Measurements from ENCODE around the gene GTF3C5.
A peak's percentile ranks its signal among the peaks of the same experiment; 100 is the strongest.
"Not testable (repeated sequence)": the region's sequence is repeated elsewhere in the genome, so short reads cannot be mapped to it uniquely, and the experiment has no call there.

The GTF3C5 gene

DNA sequence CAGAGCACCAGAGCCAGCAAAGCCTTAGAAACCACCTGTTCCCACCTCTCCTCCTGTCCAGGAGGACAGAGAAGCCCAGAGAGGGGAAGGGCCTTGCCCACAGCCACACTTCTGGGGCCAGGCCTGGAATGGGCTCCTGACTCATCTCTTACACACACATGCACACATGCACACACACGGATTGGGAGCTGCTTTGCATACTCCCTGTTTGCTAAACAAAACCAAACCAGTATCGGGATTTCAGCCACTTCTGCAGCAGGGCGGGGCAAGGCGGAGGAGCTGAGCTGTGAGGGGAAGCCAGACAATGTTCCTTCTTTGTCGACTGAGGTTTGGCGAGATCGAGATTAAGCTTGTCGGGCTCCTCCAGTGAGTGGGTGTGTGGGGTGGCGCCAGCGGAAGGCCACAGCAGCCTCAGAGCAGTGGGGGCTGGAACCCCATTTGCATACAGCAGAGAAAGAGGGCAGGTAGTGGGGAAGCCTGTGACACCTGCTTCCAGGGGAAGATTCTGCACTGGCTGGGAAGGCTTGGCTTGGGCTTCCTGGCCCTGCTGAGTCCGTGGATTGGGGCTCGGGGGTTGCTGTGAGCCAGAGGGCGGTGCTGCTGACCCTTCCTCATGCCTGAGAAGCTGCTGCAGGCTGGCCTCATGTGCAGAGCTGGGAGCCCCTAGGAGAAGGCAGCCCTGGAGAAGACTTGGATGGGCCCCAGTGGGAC is 36.2 kb upstream of the GTF3C5 start:
- no peak overlapping the region for H3K4me3 ChIP-seq (replicated peaks; ENCODE audit: low read depth, low read length)
- no peaks in the 10 kb centered on the region for H3K36me3 ChIP-seq (ENCODE audit: control insufficient read depth, insufficient read depth, low read length)
- TF ChIP-seq, protein P1, sequence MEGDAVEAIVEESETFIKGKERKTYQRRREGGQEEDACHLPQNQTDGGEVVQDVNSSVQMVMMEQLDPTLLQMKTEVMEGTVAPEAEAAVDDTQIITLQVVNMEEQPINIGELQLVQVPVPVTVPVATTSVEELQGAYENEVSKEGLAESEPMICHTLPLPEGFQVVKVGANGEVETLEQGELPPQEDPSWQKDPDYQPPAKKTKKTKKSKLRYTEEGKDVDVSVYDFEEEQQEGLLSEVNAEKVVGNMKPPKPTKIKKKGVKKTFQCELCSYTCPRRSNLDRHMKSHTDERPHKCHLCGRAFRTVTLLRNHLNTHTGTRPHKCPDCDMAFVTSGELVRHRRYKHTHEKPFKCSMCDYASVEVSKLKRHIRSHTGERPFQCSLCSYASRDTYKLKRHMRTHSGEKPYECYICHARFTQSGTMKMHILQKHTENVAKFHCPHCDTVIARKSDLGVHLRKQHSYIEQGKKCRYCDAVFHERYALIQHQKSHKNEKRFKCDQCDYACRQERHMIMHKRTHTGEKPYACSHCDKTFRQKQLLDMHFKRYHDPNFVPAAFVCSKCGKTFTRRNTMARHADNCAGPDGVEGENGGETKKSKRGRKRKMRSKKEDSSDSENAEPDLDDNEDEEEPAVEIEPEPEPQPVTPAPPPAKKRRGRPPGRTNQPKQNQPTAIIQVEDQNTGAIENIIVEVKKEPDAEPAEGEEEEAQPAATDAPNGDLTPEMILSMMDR (IDR thresholded peaks at IDR 0.05; ENCODE audit: insufficient read depth, low read length, poor library complexity, severe bottlenecking), result no peak
- H3K27me3 ChIP-seq (replicated peaks; ENCODE audit: control insufficient read depth, insufficient read depth, low read length), result no peaks in the 10 kb centered on the region; the same call in 1 of the 2 replicates
- peak; percentile 39 for DNase-seq (ENCODE audit: extremely low read depth, insufficient read length)

DNA sequence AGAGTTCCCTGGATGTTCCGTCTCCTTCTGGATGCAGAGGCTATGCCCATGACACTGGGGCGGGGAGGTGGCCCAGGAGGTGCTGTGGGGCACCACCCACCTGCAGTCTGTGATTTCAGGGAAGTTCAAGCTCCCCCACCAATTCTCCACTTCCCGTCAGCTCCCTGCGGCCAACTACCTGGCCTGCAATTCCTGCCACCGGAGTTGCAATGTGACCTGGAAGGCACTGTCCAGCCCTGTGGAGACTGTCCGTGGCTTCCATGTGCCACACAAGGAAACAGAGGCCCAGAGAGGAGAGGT is 35.7 kb upstream of the GTF3C5 start:
- no peaks in the 10 kb centered on the region for H3K36me3 ChIP-seq (ENCODE audit: control insufficient read depth, insufficient read depth, low read length)
- no peaks in the 10 kb centered on the region; the same call in 1 of the 2 replicates for H3K27me3 ChIP-seq (replicated peaks; ENCODE audit: control insufficient read depth, insufficient read depth, low read length)
- TF ChIP-seq, protein P1 (IDR thresholded peaks at IDR 0.05; ENCODE audit: insufficient read depth, low read length, poor library complexity, severe bottlenecking), result no peak
- H3K4me3 ChIP-seq (replicated peaks; ENCODE audit: low read depth, low read length), result no peak overlapping the region
- no peak for DNase-seq (ENCODE audit: extremely low read depth, insufficient read length)

DNA sequence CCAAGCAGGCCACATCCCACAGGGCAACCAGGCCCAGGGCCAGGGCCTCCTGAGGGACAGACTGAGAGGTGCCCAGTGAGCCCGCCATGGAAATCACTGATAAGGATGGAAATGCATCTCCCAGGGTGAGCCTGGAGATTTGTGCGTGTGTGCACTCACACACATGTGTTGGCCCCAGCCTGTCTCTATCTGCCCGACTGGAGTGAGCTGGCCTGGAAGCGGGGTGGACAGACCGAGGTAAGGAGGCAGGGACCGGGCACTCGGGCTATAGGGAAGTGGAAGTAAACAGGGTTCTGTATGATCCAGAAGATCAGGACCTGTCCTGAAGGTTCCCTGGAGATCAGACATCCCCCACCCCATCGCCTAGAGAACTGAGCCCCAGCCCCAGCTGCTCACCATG is 34.9 kb upstream of the GTF3C5 start:
- Histone ChIP-seq H3K36me3 (ENCODE audit: control insufficient read depth, insufficient read depth, low read length) (no peaks in the 10 kb centered on the region), H3K4me3 (replicated peaks; ENCODE audit: low read depth, low read length) (no peak overlapping the region), H3K27me3 (replicated peaks; ENCODE audit: control insufficient read depth, insufficient read depth, low read length) (no peaks in the 10 kb centered on the region; the same call in 1 of the 2 replicates)
- TF ChIP-seq, protein P1 (IDR thresholded peaks at IDR 0.05; ENCODE audit: insufficient read depth, low read length, poor library complexity, severe bottlenecking), result no peak
- DNase-seq (ENCODE audit: extremely low read depth, insufficient read length), result no peak

DNA sequence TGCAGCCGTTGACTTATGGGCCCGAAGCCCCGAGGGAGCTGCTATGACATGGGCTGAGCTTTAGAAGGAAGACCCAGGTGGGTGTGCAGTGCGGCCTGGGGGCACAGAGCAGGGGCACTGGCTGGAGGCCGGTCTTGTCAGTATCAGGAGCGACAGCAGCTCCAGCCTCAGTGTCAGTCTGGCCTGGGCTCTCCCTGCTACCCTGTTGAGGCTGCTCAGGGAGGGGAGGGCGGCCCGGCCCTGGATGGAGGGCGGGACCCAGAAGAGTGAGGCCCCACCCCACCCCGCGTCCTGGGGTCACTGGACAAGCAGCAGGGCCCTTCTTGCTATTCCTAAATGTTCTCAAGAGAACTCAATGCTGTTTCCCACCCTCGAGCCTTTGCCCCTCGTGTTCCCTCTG is 34.3 kb upstream of the GTF3C5 start:
- no peaks in the 10 kb centered on the region; the same call in 1 of the 2 replicates for H3K27me3 ChIP-seq (replicated peaks; ENCODE audit: control insufficient read depth, insufficient read depth, low read length)
- no peak for DNase-seq (ENCODE audit: extremely low read depth, insufficient read length)
- no peak overlapping the region for H3K4me3 ChIP-seq (replicated peaks; ENCODE audit: low read depth, low read length)
- H3K36me3 ChIP-seq (ENCODE audit: control insufficient read depth, insufficient read depth, low read length), result no peaks in the 10 kb centered on the region
- TF ChIP-seq, protein P1 (IDR thresholded peaks at IDR 0.05; ENCODE audit: insufficient read depth, low read length, poor library complexity, severe bottlenecking), result no peak

DNA sequence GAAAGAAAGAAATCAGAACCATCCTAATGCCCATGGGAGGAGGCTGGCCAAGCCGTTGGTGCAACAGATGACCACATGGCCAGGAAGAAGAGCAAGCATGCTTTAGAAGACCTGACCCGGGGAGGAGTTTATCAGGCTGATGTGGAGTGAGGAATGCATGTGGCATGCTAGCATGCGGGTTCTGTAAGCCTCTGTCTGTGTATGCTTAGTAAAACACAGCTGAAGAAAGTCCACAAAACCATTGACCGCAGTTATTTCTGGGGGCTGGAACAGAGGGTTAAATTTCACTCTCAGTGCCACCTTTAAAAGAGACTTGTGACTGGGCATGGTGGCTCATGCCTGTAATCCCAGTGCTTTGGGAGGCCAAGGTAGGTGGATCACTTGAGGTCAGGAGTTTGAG is 33.2 kb upstream of the GTF3C5 start:
- Histone ChIP-seq H3K36me3 (ENCODE audit: control insufficient read depth, insufficient read depth, low read length) (no peaks in the 10 kb centered on the region), H3K4me3 (replicated peaks; ENCODE audit: low read depth, low read length) (no peak overlapping the region), H3K27me3 (replicated peaks; ENCODE audit: control insufficient read depth, insufficient read depth, low read length) (no peaks in the 10 kb centered on the region; the same call in 1 of the 2 replicates)
- DNase-seq (ENCODE audit: extremely low read depth, insufficient read length), result no peak
- TF ChIP-seq, protein P1 (IDR thresholded peaks at IDR 0.05; ENCODE audit: insufficient read depth, low read length, poor library complexity, severe bottlenecking), result no peak

DNA sequence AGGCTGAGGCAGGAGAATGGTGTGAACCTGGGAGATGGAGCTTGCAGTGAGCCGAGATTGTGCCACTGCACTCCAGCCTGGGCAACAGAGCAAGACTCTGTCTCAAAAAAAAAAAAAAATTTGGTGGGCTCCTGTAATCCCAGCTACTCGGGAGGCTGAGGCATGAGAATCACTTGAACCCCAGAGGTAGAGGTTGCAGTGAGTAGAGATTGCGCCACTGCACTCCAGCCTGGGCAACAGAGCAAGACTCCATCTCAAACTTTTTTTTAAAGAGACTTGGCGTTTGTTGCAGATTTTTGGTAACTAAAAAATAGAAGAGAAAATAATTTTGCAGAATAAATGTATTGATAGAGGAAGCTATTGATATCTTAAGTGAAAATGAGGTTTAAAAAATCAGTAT is 32.6 kb upstream of the GTF3C5 start:
- not testable (repeated sequence) for H3K27me3 ChIP-seq (replicated peaks; ENCODE audit: control insufficient read depth, insufficient read depth, low read length); DNase-seq (ENCODE audit: extremely low read depth, insufficient read length); H3K36me3 ChIP-seq (ENCODE audit: control insufficient read depth, insufficient read depth, low read length); H3K4me3 ChIP-seq (replicated peaks; ENCODE audit: low read depth, low read length)

Data from GM06990 (cell line).